HG03558 (cell line): ENCODE data around the gene RBM24.

Source experiments
- ATAC-seq: cut with Tn5 transposase; IDR thresholded peaks from one replicate; pipeline ENCODE4 v1.9.1; 2021; ENCODE audit warnings: moderate number of reproducible peaks; ENCODE audit not compliant: unreplicated experiment; ENCODE audit errors: extremely low read depth

The RBM24 gene

GRCh38 chr6:17339308-17339670, 58.1 kb downstream of the RBM24 start:
- no peak for ATAC-seq

- no peak for ATAC-seq
These were observed 60.1 kb downstream of the RBM24 start for GRCh38 chr6:17341117-17341805.

DNA sequence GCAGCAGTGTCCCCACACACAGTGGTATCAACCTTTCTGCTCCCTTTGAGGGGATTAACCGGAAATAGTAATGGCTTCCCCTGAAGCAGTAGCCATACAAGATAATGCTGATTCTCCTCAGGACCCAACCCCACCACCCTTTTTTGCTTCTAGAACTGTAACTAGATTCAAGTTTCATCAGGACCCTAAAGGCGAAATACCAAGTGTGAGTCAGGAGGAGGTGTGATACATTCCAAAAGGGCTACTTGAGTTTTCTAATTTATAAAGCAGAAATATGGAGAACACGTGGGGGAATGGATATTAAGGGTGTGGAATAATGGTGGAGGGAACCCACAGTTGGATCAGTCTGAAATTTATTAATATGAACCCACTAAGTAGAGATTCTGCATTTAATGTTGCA, 60.7 kb downstream of the RBM24 start:
- no peak for ATAC-seq

DNA sequence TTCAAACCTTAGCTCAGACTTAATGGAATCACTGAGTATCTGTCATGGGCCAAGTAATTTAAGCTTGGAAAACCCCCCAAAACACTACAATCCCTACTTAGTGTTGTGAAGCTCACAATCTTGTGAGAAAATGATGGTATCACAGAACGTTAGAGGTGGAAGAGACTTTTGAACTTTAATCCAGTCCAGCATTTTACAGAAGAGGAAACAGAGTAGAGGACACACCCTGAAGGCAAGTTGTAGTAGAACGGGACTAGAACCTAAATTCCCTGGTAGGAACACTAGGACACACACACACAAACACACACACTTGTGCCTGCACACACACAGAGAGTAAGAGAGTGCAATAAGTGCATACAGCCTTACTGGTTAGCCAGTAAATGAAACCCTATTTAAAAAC, 62.1 kb downstream of the RBM24 start:
- ATAC-seq, result no peak
